AG04450 (cell line): ENCODE measurements around the gene PLET1. TPM values are rescaled to one million over a fixed set of nuclear protein-coding genes. Genes with fewer than 3 reads are reported as not detected.

Source experiments
- CTCF ChIA-PET: fragments of 300-600, 350-600 bp; formaldehyde crosslinking; extraction: SDS; loops from one replicate; lab custom pipeline; 2022; ENCODE audit warnings: antibody characterized with exemption, inconsistent platforms; lab: Charles Lee
- POLR2A ChIA-PET: fragments of 350-600 bp; formaldehyde crosslinking; extraction: SDS; loops from one replicate; lab custom pipeline; 2021; ENCODE audit warnings: antibody characterized with exemption, inconsistent platforms; lab: Yijun Ruan, JAX
- DNase-seq: peaks from one replicate; pipeline ENCODE4 v3.0.0-alpha.2; 2011; ENCODE audit warnings: low read depth, low spot score
- H3K27ac ChIP-seq: one replicate; pipeline ENCODE4 v1.5.1; 2012; ENCODE audit warnings: low read depth, low read length, control low read depth
- H3K27me3 ChIP-seq: one replicate; pipeline ENCODE4 v1.6.0; 2012; ENCODE audit warnings: low read length; ENCODE audit not compliant: control insufficient read depth, insufficient read depth
- H3K4me3 ChIP-seq: 2 replicates; pipeline ENCODE4 v1.5.1; 2011; ENCODE audit warnings: mild to moderate bottlenecking, low read depth, low read length, control low read depth
- H3K9me3 ChIP-seq: 2 replicates; pipeline ENCODE4 v1.5.1; 2012; ENCODE audit warnings: low read length; ENCODE audit not compliant: control insufficient read depth, insufficient read depth
- CTCF ChIP-seq: IDR thresholded peaks from 2 replicates; pipeline ENCODE4 v1.5.1; 2011; ENCODE audit warnings: low read depth, low read length, control low read depth, inconsistent platforms
- polyA plus RNA-seq: library from polyadenylated mRNA; depleted of rRNA; stranded (reverse); fragments of >200 nt; gene quantifications from 2 replicates; pipeline ENCODE4 v1.2.3, GENCODE V29; 2011

PLET1 gene
- polyA plus RNA-seq, 1 experiment = not detected

DNA sequence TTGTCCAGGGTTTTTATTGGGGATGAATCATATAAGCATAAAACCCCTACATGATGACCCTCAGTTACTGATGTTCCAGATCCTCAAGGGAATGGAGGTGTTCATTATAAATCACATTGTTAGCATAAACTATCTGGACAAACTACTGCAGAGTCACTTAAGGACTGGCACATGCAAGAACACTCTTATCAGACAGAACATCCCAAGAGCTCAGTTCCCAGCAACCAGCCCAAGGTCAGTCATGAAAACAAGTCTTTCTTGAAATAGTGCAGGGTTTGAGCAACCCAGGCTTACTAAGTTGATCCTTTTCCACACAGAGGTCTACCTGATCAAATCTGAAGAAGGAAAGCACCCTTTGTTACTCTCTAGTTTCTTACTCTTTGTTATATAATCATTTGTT lies 48.0 kb downstream of the PLET1 start:
- H3K27ac ChIP-seq = no peak overlapping the region
- H3K27me3 ChIP-seq = no peaks in the 10 kb centered on the region
- ChIA-PET CTCF (interaction anchor here (0.5 to 1.6 kb wide), 4 partner anchors 20 to 100 kb away, joined by 3 to 12 read pairs (median 6); no protein-coding TSS in a partner anchor), POLR2A (no interaction called here)
- no peak for DNase-seq
- no peaks in the 10 kb centered on the region for H3K9me3 ChIP-seq
- no peak overlapping the region for H3K4me3 ChIP-seq
- TF ChIP-seq CTCF = no peak

GRCh38 chr11:112212290-112212689 lies 48.4 kb downstream of the PLET1 start:
- TF ChIP-seq CTCF = no peak
- ChIA-PET CTCF (interaction anchor here (0.5 to 1.6 kb wide), 4 partner anchors 20 to 99 kb away, joined by 3 to 12 read pairs (median 6); no protein-coding TSS in a partner anchor), POLR2A (no interaction called here)
- no peaks in the 10 kb centered on the region for H3K27me3 ChIP-seq
- DNase-seq = no peak
- H3K27ac ChIP-seq = no peak overlapping the region
- no peaks in the 10 kb centered on the region for H3K9me3 ChIP-seq
- no peak overlapping the region for H3K4me3 ChIP-seq

GRCh38 chr11:112211536-112211935 lies 49.1 kb downstream of the PLET1 start:
- ChIA-PET CTCF (interaction anchor here (1.2 to 1.6 kb wide), 2 partner anchors 68 to 99 kb away, joined by 3 to 12 read pairs; no protein-coding TSS in a partner anchor), POLR2A (no interaction called here)
- Histone ChIP-seq H3K4me3 (no peak overlapping the region), H3K27me3 (no peaks in the 10 kb centered on the region), H3K27ac (no peak overlapping the region), H3K9me3 (no peaks in the 10 kb centered on the region)
- no peak for DNase-seq
- no peak for TF ChIP-seq CTCF

- H3K27ac ChIP-seq = no peak overlapping the region
- POLR2A ChIA-PET = no interaction called here
- no peak for TF ChIP-seq CTCF
- no peak for DNase-seq
- H3K27me3 ChIP-seq = no peaks in the 10 kb centered on the region
- H3K4me3 ChIP-seq = no peak overlapping the region
- CTCF ChIA-PET = no interaction called here
- peaks cover 4% of the 10 kb centered on the region; the same call in 1 of the 2 replicates for H3K9me3 ChIP-seq
Measured at GRCh38 chr11:112210890-112211289, 49.8 kb downstream of the PLET1 start.

DNA sequence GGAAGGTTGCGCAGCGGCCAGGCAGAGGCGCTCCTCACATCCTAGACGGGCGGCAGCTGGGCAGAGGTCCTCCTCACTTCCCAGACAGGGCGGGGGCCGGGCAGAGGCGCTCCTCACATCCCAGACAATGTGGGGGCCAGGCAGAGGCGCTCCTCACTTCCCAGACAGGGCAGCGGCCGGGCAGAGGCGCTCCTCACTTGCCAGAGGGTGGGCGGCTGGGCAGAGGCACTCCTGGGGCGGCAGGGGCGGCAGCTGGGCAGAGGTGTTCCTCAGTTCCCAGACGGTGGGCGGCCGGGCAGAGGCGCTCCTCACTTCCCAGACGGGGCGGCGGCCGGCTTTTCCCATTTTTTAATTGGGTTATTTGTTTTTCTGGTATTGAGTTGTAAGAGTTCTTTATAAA lies 54.6 kb downstream of the PLET1 start:
- H3K27ac ChIP-seq = no peak overlapping the region
- H3K27me3 ChIP-seq = no peaks in the 10 kb centered on the region
- CTCF ChIA-PET = interaction anchor here (1.0 to 2.1 kb wide), 2 partner anchors 13 to 74 kb away, joined by 4 to 12 read pairs; no protein-coding TSS in a partner anchor
- TF ChIP-seq CTCF = no peak
- DNase-seq = no peak
- no peak overlapping the region for H3K4me3 ChIP-seq
- POLR2A ChIA-PET = no interaction called here
- H3K9me3 ChIP-seq = peaks cover 4% of the 10 kb centered on the region; the same call in 1 of the 2 replicates
